ENCODE data around the gene NCAN.

DNA sequence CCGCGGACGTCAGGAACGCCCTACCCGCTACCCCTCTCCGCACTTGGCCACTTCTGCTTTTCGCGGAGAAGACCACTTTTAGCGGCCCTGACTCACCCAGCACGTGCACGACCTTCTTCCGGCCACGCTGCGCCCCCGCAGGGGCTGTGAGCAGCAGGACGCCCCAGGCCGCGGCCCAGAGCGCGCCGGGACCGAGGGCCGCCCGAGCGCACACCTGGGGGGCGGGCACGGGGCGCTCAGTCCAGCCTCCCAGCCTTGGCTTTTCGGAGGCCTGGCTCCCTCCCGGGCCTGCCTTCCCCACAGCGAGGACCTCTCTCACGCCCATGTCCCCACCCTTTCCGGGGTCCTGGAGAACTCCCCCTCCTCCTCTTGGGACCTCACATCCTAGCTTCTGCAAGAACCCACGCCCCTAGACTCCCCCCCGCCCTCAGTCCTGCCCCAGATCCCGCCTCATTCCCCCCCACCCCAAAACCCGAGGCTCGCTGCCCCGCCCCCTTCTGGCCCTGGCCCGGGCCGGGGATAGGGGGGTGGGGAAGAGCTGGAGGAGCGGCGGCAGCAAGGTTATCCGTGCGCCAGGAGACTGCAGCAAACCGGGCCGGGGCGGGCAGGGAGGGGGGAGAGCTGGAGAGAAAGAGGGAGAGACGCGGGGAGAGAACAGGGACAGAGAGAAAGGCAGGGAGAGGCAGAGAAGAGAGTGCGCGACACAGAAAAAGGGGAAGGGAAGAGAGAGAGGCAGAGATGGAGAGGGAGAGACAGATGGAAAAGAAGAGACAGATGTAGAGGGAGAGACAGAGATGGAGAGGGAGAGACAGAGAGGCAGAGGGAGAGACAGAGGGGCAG lies 49.8 kb downstream of the NCAN start:
- TF ChIP-seq, protein P1, sequence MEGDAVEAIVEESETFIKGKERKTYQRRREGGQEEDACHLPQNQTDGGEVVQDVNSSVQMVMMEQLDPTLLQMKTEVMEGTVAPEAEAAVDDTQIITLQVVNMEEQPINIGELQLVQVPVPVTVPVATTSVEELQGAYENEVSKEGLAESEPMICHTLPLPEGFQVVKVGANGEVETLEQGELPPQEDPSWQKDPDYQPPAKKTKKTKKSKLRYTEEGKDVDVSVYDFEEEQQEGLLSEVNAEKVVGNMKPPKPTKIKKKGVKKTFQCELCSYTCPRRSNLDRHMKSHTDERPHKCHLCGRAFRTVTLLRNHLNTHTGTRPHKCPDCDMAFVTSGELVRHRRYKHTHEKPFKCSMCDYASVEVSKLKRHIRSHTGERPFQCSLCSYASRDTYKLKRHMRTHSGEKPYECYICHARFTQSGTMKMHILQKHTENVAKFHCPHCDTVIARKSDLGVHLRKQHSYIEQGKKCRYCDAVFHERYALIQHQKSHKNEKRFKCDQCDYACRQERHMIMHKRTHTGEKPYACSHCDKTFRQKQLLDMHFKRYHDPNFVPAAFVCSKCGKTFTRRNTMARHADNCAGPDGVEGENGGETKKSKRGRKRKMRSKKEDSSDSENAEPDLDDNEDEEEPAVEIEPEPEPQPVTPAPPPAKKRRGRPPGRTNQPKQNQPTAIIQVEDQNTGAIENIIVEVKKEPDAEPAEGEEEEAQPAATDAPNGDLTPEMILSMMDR (IDR thresholded peaks at IDR 0.05; ENCODE audit: poor library complexity): no peak
- TF ChIP-seq EZH2 (IDR thresholded peaks at IDR 0.05; ENCODE audit: borderline replicate concordance) (peak; percentile 46), EZH2phosphoT487 (IDR thresholded peaks at IDR 0.05; ENCODE audit: low read depth, severe bottlenecking, unreplicated experiment) (no peak)
